NOMO-1 (cell line): Measurements from ENCODE around the gene FAM161B.
"Not testable (repeated sequence)": the region's sequence is repeated elsewhere in the genome, so short reads cannot be mapped to it uniquely, and the experiment has no call there.

ENCODE experiments used
- DNase-seq, 2 experiments: peaks; one replicate each; lab custom pipeline; 2025; ENCODE audit not compliant: unreplicated experiment in 2 of 2; lab: John Stamatoyannopoulos, UW

FAM161B gene

DNA sequence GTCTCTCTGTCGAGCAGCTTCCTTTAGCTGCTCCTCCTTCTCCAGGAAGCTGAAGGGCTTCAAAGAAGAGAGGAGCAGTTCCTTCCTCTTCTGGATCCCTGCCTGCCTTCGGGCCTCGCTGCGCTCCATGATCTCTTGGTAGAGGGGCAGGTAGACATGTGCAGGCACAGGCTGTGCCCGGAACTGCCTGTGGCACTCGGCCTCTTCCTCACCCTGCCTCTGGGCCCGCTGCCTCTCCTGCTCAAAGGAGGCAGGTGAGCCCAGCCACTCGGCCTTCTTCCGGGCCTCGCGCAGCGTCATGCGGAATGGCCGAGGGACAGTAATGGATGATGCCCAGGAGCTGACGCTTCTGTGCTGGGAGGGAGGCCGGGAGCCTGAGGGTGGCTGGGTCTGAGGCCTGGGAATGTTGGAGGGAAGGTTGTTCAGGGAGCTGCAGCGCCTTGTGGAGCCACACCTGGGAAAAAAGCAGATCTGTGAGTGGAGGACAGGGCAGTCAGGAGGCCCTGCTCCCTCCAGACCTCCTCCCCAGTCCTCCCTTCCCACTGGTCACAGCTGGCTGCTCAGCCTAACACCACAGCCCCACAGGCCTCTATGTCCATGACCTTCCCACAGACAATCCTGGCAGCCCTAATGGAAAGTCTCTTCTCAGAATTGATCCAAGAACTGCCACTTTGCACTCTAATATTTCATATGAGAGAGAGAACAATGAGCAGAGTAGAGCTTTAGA, 5.3 kb downstream of the FAM161B start:
- DNase-seq: no peak

DNA sequence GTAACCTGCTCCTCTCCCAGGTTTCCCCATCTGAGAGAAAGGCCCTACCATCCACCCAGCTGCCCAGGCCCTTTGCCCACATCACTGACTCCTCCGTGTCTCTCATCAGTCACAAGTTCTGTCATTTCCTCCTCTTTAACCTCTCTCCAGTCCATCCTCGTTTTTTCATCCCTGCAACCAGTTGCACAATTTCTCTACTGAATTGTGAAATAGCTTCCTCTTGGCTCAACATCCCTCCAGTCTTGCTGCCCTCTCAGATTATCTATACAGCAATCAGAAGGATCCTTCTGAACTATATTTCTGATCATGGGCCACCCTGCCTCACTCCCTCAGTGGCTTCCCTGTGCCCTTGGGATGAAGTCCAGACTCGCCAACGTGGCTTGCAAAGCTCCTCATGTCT, 6.8 kb downstream of the FAM161B start:
- DNase-seq: peak; percentile 72 to 85

DNA sequence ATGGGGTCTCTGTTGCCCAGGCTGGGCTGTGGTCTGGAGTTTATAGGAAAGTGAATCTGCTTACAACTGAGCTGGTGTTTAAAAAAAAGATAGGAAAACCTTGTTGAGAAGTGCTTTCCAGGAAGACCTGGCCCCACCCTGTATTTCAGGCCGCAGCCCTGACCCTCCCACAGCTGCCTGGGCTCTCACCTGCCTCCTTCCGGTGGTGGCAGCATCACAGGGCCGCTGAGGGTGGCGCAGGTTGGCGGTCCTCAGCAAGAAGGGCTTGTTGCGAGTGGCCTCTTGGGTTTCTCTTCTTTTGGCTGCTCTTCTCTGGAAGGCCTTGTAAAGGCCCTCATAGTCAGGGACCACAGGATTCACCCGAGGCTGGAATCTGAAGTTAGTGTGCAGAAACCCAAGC, 7.7 kb downstream of the FAM161B start:
- DNase-seq: no peak

DNA sequence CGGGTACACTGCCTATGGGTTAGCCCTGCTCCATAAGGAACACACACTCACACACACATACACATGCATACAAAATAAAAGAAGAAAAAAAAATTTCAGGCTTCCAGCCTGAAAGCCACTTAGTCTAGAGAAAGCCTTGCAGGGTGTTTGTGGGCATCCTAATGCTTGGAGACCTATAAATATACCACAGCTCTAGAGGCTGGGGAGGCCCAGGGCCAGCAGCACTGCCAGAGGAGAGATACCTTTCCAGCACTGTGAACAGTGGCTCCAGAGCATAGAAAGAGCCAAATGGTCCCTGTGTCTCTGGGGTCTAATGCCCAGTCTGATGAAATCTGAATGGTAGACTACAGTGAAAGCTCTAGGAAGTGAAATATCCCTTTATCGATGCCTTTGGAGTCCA, 12.9 kb downstream of the FAM161B start:
- DNase-seq: no peak

DNA sequence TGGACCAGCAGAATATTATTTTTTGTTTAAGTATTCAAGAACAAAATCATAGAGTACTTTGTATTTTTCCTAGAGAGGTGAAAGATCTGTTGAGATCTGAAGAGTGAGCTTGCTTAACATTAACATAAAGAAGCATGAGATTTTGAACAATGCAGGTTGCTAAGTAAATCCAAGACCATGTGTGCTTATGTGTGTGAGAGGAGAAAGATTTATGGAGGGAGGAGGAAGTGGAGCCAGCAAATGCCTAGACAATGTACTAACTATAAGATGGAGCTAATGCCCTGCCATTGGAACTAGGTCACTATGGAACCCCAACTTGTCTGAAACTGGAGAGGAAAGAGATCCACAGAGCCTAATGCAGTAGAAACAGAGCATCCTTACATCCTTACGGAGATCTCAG, 13.3 kb downstream of the FAM161B start:
- no peak for DNase-seq

DNA sequence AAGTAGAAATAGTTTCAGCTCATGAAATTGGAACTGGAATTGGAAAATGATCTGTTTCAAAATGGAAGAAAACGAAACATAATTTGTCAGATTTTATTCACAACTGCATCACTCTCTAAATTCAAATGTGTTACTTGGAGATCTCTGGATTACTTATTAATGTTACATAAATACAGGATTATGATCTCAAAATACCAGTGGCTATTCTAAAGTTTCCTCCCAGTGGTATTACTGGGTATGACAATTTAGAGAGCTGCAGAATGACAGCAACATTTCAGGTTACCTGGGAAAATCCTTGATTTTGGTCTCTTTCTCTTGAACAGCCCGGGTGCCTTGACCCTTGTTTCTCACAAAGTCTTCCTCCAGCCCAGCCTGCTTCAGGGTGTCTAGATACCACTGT, 14.2 kb downstream of the FAM161B start:
- no peak for DNase-seq

DNA sequence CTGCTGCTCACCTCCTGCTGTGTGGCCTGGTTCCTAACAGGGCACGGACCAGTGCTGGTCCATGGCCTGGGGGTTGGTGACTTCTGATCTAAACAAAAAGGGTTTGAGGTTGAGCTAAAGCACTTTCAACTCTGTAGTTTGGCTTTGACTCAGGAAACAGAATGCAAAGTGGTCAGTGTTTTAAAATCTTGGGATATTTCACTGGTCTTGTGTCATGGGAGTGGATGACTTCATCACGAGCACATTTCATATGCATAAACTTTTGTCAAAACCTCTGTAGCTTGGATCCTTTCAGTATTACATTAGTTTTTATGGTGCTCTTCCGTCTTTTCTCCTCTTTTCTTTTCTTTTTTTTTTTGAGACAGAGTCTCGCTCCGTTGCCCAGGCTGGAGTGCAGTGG, 25.6 kb downstream of the FAM161B start:
- DNase-seq: no peak

DNA sequence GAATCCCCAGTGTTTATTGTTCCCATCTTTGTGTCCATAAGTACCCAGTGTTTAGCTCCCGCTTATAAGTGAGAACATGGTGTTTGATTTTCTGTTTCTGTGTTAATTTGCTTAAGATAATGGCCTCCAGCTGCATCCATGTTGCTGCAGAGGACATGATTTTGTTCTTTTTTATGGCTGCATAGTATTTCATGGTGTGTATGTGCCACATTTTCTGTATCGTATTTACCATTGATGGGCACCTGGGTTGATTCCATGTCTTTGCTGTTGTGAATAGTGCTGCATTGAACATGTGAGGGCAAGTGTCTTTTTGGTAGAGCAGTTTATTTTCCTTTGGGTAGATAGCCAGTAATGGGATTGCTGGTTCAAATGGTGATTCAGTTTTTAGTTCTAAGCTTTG, 30.4 kb downstream of the FAM161B start:
- DNase-seq: not testable (repeated sequence)

DNA sequence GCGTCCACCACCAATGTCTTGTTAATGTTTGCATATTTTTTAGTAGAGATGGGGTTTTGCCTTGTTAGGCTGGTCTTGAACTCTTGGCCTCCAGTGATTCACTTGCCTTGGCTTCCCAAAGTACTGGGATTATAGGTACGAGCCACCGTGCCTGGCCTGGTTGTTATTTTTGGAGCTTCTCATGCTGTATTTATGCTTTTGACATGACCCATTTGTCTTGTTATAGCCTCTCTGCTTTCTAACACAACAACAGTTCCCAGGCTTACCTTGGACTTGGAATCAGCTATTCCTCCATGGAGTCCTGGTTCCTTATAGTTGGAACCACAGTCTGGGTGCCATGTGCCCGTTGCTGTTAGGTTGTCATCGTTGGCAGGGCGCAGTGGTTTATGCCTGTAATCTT, 33.6 kb downstream of the FAM161B start:
- no peak for DNase-seq

DNA sequence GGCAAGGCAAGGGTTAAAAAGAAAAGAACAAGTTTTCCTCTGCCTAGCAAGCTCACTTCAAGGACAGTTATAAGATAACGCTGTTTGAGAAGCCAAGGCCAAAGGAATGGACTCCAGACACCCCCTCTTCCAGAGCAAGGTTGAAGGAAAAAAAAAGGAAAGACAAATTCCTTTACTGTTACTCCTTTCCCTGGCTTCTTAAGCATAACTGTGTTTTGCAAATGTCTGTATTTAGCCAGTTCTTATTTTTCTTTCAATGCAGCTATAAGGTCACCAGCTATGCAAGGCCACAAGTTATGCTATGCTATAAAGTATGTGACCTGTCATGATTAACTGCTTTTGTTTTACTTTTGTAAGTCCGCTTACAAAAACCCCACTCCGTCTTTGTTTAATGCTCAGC, 36.6 kb downstream of the FAM161B start:
- no peak for DNase-seq

DNA sequence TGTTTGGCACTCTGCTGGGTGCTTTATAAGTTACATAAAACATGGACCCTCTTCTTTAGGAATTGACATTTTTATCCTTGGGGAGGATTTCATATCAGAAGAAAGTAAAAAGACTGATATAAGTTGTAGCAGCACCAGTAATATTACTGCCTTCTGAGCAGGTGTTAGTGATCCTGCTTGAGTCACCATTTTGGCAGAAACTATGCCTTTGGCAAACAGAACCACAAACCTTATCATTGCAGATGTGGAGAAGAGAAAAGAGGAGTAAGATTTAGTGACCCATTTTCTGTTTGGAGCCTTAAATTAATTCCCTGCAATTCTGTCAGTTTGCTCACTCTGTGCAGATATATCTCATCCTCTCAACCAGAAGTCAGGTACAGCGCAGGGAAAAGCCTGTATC, 40.2 kb downstream of the FAM161B start:
- DNase-seq: no peak

DNA sequence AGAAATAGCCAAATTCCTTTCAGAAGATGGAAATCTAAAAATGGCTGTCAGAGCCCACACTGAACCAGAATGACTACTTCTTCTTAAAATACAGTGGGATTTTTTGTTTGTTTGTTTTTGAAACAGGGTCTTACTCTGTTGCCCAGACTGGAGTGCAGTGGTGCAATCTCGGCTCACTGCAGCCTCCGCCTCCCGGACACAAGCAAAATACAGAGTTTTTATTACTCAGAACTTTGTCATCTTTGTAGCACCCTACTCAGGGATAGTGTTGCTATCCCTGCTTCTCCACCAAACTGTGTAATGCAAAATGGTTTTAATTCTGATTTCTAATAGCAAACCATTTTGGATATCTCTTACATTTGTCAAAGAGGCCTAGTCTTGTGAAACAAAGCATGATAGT, 46.9 kb downstream of the FAM161B start:
- DNase-seq: no peak

DNA sequence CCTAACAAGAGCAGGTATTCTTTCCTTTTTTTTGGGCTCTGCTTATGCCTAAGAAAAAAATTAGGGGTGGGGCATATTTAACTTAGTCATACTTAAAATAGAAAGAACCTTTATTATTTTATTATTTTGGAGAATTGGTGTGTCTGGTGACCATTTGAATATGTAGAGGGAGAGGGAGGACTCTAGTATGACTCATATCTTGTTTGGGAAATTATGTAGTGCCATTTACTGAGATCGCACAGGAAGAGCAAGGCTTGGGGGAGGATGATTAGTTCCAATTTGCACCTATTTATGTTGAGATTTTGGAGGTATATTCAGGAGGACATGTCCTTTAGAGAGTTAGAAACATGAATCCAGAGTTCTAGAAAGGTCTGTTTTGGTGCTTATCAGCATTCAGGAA, 53.4 kb downstream of the FAM161B start:
- DNase-seq: no peak

DNA sequence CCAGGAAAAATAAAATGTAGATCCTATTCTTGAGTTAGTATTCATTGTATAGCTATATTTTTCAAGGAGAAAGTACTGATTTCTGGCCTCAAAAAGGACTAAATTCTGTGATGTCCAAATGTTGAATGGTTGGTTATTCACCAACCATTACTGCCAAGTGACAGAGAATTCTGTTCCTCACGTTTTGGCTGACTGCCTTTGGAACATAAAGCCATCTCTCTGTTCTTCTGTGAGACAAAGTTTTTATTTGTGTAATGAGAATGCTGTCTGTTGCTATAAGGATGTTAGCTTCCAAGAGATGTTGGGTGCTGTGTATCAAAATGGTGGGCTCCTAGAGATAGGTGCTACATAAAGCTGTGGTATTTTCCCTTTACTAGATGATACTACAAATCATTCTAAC, 54.0 kb downstream of the FAM161B start:
- DNase-seq: no peak

DNA sequence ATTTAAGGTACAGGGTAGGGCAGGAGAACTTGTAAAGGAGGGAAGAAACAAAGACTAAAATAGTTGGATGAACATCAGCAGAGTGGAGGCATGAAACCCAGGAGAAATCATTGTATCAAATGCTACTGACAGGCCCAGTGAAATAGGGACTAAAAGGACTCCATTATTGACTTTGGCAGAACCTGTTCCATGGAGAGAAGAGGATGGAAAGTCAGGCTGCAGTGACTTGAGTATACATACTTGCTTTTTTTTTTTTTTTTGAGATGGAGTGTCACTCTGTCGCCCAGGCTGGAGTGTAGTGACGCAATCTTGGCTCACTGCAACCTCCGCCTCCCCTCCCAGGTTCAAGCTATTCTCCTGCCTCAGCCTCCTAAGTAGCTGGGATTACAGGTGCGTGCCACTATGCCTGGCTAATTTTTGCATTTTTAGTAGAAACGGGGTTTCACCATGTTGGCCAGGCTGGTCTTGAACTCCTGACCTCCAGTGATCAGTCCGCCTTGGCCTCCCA, 55.7 kb downstream of the FAM161B start:
- not testable (repeated sequence) for DNase-seq

DNA sequence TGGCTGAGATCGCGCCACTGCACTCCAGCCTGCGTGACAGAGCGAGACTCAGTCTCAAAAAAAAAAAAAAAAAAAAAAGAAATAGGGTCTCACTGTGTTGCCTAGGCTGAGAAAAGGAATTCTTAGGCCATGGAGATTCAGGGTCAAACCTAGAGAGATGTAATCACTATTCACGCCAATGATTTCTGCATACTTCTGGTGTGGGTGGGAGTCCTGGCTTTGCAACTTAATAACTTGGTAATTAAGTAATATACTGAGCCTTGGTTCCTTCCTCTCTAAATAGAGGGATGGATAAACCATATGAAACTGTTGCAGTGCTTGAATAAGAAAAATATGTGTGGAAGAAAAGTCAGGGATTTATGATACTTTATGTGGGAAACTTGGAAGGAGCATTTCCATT, 60.5 kb downstream of the FAM161B start:
- DNase-seq: no peak

DNA sequence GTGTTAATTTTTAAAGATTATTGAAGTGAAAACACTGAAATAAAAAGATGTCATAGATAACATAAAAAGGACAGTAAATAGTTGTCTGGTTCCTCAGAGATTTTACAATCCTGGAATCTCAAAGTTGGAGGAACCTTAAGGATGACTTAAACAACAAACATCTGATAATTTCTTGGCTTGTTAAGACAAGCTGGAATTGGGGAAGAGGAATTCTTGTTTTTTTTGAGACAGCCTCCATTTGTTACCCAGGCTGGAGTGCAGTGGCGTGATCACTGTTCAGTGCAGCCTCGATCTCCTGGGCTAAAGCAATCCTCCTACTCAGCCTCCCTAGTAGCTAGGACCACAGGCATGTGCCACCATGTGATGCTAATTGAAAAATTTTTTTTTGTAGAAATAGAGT, 60.9 kb downstream of the FAM161B start:
- DNase-seq: no peak

DNA sequence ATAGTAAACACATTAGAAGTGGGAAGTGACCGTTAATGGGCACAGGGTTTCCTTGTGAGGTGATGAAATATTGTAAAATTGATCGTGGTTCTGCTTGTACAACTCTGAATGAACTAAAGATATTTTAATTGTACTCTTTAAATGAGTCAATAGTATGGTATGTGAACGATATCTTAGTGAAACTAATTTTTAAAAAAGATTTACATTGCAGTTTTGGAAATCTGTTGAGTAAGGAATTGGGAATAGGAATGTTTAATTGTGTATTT, 61.5 kb downstream of the FAM161B start:
- DNase-seq: peak; percentile 5 to 39

DNA sequence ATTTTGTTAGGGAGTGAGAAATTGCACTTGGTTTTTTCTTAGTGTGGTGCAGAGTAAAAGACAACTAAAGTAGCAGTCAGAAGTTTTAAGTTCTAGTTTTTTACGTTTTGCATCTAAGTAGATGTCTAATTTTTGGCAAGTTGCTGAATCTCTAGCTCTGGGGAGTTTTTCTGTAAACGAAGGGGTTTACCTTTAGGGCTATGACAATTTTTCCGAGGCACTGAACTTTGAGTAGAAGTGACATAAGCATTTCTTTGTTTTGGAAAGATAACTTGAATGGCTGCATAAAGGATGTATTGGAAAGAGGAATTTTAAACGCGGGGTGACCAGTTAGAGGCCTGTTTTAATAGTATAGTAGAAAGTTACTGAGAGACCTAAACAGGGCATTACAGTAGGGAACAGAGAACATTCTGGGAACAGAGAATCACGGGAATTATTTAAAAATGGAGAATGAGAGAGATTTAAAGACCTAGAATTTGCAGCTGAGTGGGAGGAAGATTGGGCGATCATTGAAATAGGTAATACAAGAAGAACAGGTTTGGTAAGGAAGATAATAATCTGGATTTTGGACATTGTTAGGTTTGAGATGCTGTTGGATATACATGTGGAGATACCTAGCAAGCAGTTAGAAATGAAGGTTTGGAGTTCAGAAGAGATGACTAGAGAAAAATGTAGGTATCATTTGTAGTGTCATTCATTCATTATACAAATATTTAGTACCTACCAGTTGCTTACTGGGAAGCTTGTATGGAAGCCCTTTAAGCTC, 62.0 kb downstream of the FAM161B start:
- DNase-seq: peak in 1 of 2 experiments; percentile 19

DNA sequence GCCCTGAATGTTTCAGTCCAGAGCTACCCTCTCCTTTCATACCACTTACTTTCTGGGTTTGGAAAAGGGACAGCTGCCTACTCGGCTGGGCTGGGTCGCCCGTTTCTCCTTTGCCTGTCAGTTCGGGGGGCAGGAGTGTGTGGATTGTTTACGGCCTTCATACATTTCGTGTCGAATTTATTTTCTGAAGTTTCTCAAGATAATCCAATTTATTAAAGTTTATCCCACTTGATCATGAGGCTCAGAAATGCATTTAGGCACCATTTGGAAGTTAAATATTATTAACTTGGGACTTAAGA, 62.6 kb downstream of the FAM161B start:
- DNase-seq: peak in 1 of 2 experiments; percentile 32

DNA sequence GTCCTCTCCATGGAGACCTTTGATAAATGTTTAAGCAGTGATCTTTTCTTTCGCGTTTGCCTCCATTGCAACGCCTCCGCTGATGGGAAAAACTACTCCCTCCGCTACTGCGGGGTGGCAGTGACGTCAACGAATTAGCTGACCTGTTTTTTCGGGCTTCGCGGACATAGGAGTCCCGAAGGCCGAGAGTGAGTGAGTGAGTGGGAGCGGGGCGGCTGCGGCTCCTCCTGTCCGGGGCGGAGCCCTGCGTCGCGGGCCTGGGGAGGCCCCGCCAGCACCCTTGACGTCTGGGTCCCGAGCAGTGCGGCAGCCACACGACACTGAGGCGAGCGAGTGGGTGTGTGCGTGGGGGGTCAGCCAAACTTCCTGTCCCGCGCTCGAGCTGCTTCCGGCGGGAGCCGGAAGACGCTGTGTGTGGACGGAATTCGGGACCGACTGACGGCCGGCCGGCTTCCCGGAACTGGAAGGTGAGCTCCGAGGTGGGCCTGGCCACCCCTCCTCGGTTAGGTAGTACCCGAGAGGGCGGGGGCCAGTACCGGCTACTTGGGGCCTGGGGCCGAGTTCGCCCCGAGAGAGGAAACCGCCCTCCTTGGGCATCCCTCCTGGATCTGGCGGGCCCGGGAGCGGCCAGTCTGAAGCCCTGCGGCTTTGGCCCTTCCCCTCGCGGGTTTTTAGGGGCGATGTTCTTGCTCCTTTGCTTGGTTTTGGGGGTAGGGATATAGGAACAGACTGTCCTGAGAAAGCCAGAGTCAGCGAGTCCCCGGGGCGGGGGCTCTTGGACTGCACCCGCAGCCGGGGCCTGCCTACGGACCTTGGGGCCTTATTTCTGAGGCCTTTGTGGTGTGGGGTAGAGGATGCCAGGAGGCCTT, 63.2 kb downstream of the FAM161B start, which contains the start of gene ZNF410:
Gene ZNF410, plus strand, starts transcription at position 411 of the 869 bp plus-strand sequence. CDS start 5,317 bp downstream, outside the sequence.
- peak; percentile 89 to 96 for DNase-seq
